Stimulated activated CD4-positive, alpha-beta T cell treated with anti-CD3 and anti-CD28 coated beads, Interleukin-1b, Interleukin-23, amount 100 ng/mL, for 1 hour (primary cell): Measurements from ENCODE around the gene ZCWPW1.

ENCODE experiments used
- DNase-seq, 2 donors: peaks; one replicate each; pipeline ENCODE4 v3.0.0-alpha.2; 2020; ENCODE audit warnings: low read depth in 2 of 2

The ZCWPW1 gene

GRCh38 chr7:100432621-100433275, 4.2 kb upstream of the ZCWPW1 start:
- DNase-seq = no peak

- DNase-seq = no peak
Observed at GRCh38 chr7:100432053-100432452, 3.5 kb upstream of the ZCWPW1 start.

DNA sequence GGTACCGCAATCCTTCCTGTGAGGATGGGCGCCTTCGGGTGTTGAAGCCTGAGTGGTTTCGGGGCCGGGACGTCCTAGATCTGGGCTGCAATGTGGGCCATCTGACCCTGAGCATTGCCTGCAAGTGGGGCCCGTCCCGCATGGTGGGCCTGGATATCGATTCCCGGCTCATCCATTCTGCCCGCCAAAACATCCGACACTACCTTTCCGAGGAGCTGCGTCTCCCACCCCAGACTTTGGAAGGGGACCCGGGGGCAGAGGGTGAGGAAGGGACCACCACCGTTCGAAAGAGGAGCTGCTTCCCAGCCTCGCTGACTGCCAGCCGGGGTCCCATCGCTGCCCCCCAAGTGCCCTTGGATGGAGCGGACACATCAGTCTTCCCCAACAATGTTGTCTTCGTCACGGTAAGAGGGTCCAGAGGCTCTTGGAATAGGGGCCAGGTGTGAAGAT, 2.8 kb upstream of the ZCWPW1 start:
- no peak for DNase-seq

- DNase-seq = no peak
Observed at GRCh38 chr7:100430493-100431285, 2.2 kb upstream of the ZCWPW1 start.

GRCh38 chr7:100429637-100430492, 1.4 kb upstream of the ZCWPW1 start, which contains the start of gene MEPCE:
Gene MEPCE (plus strand): TSS chr7:100429831. CDS start chr7:100430019, 188 bp downstream.
- DNase-seq = peak; percentile 93 to 96

DNA sequence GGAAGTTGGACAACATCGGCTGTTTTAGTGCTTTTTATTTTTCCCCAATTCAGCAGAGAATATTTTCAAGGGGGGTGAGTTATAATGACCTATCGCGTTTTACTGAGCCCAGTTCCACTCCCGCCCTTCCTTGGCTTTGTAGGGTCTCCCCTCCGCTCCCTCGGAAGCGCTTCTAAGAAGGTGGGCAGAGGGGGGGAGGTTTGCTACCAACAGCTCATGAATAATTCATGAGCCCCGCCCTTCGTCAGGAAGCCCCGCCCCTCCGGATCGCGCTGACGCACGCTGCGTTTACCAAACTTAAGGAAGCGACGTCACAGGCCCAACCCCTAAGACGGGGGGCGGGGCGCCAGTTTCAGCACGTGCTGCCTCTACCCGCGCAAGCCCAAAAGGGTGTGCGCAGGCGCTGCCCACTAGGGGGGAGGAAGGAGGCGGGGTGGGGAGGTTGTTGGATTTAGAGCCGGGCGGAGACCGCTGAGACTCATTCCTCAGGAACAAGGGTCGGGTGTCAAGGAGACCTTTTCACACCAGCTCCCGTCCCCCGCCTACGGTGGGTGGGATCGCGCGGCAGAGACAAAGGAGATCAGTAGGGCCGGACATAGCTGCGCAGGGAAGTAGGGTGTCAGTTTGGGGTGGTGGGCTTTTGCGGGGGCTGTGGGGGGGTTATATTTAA, 599 bp upstream of the ZCWPW1 start:
- peak; percentile 100 for DNase-seq

DNA sequence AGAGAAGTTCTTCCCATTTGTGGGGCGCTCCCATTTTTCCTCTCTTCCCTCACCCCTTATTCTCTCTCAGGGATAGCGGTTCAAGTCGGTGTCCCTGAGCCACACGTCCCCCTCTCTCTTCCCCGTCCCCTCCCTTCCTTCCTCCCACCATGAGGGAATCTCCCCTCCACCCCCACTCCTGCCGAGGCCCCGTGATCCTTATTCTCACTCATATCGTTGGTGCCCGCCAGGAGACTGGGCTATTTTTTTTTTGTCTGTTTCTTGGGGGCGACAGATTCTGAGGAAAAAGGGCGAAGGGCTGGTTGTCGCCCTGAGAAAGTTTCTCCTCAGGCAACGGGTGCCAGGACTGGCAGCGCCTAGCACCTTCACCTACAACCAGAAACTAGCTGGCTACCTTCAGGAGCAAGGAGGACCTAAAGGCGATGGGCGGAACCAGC, 723 bp downstream of the ZCWPW1 start:
- DNase-seq = no peak

DNA sequence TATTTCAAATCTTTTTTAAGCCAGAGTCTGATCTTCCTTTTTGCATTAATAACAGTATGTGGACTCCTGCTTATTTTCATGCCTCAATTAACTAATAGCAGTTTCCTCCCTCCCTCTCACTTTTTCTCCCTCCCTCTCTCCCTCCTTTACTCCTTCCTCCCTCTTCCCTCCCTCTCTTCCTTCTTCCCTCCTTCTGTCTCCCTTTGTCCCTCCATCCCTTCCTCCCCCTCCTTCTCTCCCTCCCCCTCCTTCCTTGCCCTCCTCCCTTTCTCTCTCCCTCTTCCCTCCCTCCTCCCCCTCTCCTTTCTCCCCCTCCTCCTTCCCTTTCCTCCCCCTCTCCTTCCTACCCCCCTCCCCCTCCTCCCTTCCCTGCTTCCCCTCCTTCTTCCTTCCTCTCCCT, 2.0 kb downstream of the ZCWPW1 start:
- no peak for DNase-seq

DNA sequence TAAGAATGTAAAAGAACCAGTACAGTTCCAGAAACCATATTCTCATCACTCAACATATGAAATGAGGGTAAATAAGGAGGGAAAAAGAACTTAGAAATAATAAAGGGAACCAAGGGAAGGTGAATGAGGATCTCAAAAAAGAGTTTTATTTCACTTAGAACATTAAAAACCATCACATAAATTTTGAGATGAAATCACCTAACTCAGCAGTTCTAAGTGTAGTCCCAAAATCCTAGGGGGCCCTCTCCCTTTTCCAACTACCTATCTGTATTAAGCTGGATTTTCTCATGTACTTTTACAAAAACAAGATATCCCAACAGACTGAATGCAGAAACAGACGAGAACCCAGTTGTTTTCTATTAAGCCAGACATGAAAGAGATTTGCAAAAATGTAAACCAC, 3.2 kb downstream of the ZCWPW1 start:
- no peak for DNase-seq

GRCh38 chr7:100423315-100423714, 5.2 kb downstream of the ZCWPW1 start:
- no peak for DNase-seq

DNA sequence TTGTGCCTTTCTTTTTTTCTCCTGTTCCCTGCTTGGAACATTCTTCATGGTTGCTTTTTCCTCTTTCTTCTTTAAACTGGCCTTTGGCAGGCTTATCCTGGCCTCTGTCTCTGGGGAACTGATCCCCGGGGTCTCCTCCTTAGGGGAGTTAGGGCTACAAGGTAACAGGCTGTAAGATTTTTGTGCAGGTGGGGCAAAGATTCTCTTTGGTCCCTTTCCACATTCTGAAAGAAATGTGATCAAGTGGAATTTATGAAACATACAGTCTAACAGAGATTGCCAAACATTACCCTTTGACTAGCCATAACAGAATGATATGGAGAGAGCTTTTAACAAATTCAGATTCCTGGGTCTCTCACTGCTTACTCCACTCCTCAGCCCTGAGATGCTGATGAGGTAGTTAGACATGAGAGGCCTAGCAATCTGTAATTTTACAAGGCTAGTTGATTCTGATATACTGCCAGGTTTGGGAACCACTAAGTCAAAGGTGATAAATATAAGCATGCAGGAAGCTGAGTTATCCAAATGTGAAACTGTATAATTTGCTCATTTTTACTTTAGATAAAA, 8.8 kb downstream of the ZCWPW1 start:
- DNase-seq = no peak

DNA sequence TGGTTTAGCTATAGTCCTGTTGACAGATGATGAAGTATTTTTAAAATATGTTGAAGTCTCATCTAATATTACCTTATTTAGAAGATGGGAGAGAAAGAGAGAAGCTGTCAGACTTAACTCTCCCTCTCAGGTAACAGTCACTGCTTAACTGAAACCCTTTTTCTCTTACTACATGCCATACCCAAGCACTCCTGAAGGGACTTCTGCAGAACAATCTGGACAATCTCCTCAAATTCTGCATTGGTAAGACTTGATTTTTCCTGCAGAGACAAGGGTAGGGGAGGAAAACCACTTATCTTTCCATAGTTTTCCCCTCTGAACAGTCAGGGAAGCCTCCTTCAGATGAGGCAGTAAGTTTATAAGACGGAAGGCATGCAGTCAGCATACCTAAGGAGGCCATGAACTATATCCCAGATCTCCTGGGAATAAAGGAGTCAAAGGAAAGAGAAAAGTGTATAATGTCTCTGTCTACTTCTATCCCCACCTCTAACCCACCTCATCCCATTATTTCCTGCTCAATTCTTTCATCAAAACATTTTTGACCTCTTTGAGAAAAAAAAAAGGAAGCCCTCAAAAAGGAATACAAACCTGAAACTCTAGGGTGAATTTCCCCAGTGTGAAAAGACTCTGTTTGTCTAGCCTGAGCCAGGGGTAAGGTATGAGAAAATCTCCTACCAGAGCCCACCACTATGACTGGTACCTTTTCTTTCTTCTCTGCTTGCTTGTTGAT, 9.4 kb downstream of the ZCWPW1 start:
- no peak for DNase-seq

GRCh38 chr7:100415448-100415847, 13.1 kb downstream of the ZCWPW1 start:
- no peak for DNase-seq

DNA sequence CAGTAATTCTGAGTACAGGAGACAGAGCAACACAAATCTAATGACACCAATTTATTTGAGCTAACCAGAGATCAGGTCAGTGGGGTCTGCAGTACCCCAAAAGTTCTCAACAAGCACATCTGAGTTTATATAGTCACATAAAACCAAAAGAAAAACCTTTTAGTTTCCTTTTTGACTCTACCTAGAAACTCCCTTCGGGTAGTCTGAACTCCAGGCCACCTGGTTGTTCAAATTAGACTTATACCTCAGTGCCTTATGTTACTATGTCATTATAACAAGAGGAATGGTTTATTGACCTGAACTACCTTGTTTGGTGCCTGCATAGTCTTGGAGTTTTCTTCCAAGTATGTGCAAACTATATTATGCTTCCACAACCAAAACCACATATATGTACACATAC, 14.6 kb downstream of the ZCWPW1 start:
- no peak for DNase-seq

DNA sequence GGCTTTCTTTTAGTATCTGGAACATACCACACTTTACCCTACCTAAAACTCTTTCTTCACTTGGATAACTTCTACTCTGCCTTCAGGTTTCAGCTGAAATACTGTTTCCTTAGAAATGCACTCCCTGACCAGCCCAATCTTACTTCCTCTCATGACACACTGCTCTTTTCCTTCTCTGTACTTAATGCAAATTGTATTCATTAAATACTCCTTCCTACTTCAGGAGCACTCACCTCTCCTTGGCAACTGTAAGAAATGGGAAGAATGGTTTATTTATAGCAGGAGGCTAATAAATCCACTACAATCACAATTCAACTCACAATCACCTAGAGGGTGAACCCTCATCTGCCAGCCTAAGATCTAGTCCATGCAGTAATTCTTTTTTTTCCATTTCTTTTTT, 15.2 kb downstream of the ZCWPW1 start:
- no peak for DNase-seq

DNA sequence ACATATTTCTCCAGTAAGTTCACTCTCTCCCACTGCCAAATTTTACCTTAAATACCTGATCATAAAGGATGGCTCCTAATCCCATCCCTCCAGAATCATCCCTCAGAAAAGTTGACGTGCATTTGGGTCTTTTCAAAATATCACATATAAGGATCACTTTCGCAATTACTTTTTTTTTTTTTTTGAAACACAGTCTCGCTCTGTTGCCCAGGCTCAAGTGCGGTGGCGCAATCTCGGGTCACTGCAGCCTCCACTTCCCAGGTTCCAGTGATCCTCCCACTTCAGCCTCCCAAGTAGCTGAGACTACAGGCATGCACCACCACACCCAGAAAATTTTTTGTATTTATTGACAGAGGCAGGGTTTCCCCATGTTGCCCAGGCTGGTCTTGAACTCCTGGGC, 17.4 kb downstream of the ZCWPW1 start:
- DNase-seq = no peak

- no peak for DNase-seq
Observed at GRCh38 chr7:100407285-100408180, 21.0 kb downstream of the ZCWPW1 start.

DNA sequence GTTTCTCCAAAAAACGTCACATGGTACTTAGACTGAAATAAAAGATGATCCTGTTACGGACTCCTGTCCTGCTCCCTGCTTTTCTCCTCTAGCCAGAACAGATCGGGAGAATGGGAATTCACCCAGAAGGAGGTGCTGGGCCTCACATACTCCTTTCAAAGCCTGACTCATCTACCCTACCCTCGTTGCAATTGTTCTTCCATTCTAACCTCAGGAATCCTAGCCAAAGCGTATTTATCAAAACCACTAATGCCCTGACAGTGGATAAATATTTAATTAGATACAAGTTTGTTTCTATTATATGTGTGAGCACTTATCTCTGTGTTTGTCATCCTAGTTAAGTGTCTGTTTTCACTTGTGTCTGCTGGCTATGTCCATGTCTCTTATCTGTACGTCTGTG, 21.7 kb downstream of the ZCWPW1 start:
- no peak for DNase-seq

DNA sequence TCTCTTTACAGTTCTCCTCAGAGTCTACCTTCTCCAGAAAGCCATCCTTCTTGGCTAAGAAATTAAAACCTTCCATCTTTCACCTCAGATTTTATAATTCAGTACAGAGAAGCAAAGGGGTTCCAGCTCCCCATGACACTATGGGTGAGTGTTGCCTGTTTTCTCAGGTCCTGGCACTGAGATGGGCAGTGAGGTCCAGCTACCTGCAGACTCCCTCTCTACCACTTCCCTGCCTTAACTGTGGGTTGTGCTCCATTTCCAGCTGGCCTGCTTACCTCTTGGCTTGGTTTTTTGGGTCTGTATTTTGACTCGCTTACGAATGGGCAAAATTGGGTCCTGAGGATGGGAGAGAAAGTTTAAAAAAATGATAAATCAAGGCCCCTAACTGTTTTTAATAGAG, 26.3 kb downstream of the ZCWPW1 start:
- no peak for DNase-seq

- no peak for DNase-seq
Observed at GRCh38 chr7:100401811-100402210, 26.7 kb downstream of the ZCWPW1 start.
